CD4-positive, alpha-beta T cell treated with Interleukin-10 for 1 hour (primary cell): Measurements from ENCODE around the gene MCM10.
"Not testable (repeated sequence)": the region's sequence is repeated elsewhere in the genome, so short reads cannot be mapped to it uniquely, and the experiment has no call there.

Source experiments
- DNase-seq: peaks from one replicate; pipeline ENCODE4 v3.0.0-alpha.2; 2020

The MCM10 gene

DNA sequence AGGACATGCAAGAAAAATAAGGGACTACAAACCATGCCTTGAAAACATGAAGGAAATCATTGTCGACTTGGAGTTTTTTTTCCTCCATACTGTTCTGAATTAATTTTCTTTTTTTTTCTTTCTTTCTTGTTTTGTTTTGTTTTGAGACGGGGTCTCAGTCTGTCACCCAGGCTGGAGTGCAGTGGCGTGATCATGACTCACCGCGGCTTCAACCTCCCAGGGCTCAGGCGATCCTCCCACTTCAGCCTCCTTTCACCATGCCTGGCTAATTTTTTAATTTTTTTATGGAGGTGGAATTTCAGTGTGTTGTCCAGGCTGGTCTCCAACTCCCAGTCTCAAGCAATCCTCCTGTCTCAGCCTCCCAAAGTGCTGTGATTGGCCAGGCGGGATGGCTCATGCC is 61.2 kb downstream of the MCM10 start:
- DNase-seq: no peak

DNA sequence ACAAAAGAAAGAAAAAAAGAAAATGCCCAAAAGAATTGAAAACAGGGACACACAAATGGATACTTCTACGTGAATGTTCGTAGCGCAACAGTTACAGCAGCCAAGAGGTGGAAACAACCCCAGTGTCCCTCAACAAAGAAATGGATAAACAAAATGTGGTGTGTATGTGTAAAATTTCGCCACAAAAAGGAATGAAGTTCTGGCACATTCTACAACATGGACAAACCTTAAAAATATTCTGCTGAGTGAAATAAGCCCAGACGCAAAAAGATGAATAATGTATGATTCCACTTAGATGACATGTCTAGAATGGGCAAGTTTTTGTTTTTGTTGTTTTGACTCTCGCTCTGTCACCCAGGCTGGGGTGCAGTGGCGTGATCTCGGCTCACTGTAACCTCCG is 61.9 kb downstream of the MCM10 start:
- no peak for DNase-seq

DNA sequence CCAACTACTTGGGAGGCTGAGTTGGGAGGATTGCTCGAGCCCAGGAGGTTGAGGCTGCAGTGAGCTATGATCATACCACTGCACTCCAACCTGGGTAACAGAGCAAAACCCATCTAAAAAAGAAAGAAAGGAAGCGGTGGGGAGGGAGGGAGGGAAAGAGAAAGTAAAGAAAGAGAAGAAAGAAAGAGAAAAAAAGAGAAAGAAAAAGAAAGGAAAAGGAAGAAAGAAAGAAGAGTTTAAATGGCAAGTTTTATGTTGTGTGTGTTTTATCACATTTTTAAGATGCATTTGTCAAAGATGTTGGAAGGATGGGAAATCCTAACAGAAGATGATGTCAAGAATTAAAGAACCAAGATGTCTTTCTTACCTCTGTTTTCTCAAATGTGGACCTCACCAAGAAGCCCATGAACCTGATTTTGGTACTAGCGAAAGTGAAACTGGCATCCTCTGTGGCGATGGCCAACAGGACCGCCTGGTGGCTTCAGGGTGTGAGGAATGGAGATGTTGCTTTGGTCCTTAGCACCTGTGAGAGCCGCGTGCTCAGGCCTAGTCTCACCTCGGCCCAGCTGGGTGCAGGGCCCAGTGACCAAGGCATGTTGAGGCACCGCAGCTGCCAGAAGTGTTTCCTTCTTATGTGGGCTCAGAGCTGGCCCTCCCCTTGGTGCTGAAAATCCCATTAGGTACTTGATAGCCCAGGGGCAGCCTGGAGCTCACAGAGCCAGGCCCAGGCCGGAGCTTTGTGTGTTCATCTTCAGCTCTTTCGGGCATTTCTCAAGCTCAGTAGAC is 63.0 kb downstream of the MCM10 start:
- no peak for DNase-seq

DNA sequence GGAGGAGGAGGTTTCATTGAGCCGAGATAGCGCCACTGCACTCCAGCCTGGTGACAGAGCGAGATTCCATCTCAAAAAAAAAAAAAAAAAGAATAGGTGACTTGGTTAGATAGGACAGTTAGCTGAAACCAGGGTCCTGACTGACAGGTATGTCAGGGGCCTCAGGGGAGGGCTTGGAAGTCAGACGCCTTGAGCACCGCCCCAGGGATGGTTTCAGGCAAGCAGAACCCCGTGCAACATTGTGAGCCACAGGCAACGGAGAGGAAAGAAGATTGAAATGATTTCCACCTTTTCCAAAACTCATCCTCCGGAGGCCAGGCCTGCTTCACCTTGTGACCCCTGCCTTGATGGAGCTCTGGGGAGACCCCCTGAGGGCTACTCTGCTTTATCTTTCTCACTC is 64.2 kb downstream of the MCM10 start:
- no peak for DNase-seq

DNA sequence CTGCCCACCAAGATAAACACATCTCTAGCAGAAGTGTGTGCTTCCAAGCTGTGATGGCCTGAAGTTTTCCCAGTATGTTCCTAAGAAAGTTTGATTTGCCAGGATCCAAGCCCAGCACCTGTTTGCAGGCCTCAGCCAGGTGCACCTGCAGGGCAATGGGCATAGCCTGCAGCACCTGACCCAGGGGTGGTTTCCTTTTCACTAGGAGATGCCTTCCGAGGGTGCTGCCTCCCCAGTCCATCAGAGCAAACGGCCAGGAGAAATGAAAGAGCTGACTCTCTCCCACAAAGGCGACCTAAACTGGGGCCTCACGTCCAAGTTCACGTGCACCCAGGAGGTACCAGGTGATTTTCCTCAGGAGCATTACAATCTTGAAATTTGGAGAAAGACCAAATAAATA is 65.7 kb downstream of the MCM10 start:
- no peak for DNase-seq

DNA sequence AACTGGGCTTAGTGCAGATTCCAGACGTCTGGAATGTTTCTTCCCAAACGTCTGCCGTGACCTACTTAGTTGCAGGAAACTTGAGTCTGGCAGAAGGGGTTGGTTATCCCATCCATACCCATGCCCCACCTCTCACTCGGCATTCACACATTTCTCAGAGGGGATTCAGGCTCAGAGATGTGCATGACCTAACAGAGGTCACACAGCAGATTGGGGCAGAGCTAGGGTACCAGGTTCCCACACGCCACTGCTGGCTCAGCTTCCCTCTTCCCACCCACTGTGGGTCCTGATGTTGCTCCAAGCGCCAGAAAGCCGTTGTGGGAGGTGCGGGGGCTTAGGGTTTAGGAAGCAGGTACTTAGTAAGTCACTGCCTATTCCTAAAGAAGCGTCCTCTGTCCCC is 69.8 kb downstream of the MCM10 start:
- no peak for DNase-seq

DNA sequence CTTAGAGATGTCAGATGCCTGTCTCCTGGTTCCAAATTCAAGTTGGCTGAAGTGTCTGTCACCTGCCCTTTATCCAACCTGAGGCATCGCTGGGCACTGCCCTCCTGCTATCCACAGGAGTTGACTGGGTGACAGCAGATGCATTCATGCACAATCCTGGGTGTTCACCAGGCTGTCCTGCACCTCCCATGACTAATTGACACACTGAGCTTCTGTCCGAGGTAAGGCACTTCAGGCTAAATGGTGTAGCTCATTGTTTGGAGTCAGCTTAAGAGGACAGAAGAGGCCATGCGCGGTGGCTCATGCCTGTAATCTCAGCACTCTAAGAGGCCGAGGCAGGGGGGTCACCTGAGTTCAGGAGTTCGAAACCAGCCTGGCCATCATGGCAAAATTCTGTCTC is 70.5 kb downstream of the MCM10 start:
- no peak for DNase-seq

DNA sequence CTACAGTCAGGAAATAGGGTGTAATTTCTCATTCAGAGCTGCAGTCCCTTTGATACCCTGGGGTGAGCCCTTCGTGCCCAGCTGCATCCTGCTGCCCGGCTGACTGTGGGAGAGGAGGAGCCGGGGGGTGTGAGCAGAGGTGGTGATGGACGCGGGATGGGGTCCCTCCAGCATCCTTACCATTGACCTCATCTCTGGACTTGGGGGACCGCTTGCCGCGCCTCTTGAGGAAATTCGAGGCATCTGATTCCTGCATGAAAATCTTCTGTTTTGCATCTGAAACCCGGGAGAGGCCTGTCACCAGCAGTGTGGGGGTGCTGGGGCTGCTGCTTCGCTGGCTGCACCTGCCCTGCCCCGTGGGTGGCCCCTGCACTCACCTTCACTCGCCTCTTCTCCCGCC is 72.0 kb downstream of the MCM10 start:
- DNase-seq: no peak

DNA sequence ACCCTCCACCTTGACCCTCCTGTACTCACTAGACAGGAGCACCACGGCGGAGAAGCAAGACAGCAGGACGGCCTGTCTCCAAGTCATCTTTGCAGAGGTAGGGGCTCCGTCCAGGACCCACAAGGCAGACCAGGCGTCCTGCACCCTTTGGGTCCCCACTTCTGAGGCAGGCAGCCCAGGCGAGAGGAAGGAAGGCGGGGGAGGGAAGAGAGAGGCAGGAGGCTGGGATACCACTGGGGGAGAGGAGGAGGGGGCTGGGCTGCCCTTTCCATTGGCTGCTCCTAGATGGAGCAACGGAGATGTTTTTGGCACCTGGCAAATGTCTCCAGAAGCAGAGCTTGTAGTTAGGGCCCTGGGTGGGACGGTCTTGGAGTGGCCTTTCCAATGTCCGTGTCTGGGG is 72.8 kb downstream of the MCM10 start, which contains the start of gene UCMA:
Gene UCMA, minus strand, starts transcription at position 203 of the 400 bp plus-strand sequence. Its CDS starts 116 bp downstream, at position 87.
- no peak for DNase-seq

DNA sequence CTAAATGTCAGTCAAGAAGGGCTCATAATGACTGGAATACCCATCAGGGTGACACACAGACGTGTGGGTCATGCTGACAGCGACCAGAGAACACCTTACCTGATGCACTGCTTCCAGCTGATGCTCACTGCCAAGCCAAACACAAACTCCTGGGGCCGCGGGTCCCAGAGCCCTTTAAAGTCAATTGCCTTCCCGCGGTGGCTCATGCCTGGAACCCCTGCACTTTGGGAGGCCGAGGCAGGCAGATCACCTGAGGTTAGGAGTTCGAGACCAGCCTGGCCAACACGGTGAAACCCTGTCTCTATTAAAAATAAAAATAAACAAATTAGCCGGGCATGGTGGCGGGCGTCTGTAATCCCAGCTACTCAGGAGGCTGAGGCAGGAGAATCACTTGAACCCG is 73.4 kb downstream of the MCM10 start:
- DNase-seq: not testable (repeated sequence)

DNA sequence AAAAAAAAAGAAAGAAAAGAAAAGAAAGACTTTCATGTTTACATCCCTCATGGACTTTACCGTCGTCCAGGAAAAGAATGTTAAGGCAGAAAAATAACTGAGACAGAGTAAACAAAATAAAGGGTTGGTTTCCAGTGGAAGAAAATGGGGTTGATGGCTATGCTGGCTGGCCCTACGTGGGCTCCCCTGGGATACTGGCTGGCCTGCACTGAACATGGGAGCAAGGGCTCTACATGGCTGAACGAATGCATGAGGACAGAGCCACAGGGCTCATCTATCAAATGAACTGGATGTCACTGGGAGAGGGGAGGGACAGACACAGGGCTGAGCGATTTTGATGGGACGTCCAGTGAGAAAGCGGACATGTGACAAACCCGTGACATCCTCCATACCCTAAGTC is 75.3 kb downstream of the MCM10 start:
- no peak for DNase-seq

DNA sequence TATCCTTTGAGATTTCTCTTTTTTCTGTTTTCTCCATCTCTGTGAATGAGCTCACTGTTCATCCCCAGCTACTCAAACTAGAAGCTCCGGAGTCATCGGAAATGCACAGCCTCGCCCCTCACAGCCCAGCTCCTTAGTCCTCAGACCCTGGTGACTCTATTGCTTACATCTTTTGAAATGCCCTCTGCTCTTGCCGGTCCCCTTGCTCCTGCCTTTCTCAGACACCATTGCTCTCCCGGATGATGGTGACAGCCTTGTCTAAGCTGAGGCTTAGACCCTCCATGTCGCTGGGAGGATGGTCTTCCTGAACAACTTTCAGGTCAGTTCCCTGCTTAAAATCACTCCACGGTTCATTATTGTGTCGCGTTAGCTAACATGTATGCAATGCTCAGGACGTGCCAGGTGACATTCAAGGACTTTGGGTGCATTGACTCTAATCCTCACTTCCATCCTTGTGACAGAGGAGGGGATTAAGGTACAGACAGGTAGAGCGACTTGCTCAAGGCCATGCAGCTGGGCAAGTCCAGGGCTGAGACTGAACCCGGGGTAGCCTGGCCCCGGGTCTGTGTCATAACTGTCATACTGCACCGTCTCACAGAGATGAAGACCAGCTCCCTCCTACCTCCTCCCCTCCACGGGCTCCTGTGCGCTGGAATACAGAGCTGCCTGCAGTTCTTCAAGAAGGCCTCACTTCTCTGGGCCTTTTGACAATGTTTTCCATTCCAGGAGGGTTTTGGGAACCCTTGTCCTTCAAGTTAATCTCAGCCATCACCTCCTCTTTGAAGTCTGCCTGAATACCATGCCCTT is 77.1 kb downstream of the MCM10 start:
- no peak for DNase-seq

DNA sequence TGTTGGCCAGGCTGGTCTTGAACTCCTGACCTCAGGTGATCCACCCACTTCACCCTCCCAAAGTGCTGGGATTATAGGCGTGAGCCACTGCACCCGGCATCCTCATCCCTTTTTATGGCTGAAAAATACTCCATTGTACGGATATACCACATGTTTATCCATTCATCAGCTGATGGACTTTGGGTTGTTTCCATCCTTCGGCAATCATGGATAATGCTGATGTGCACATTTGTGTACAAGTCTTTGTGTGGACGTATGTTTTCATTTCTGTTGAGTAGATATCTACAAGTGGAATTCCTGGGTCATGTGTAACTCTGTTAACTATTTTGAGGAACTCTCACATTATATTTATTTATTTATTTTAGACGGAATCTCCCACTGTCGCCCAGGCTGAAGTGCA is 78.6 kb downstream of the MCM10 start:
- no peak for DNase-seq

DNA sequence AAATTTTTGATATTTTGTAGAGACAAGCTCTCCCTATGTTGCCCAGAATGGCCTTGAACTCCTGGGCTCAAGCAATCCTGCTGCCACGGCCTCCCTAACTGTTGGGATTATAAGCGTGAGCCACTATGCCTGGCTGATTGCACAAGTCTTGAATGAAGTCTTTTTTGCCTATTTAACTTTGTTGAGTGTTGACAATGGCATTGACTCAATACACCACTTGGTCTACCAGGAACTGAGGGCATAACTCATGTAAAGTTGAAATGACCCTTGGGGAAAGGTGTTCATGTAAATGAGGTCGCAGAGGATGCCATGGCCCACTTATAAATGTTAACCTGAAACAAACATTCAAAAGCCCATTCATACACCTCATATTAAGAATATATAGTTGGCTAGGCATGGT is 80.3 kb downstream of the MCM10 start:
- DNase-seq: no peak

DNA sequence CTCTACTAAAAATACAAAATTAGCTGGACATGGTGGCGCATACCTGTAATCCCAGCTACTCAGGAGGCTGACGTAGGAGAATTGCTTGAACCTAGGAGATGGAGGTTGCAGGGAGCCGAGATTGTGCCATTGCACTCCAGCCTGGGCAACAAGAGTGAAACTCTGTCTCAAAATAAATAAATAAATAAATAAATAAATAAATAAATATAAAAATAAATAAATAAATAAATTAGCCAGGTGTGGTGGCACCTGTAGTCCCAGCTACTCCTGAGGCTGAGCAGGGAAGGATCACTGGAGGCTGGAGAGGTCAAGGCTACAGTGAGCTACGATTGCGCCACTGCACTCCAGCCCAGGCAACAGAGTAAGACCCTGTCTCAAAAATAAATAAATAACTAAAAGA is 80.9 kb downstream of the MCM10 start:
- not testable (repeated sequence) for DNase-seq

DNA sequence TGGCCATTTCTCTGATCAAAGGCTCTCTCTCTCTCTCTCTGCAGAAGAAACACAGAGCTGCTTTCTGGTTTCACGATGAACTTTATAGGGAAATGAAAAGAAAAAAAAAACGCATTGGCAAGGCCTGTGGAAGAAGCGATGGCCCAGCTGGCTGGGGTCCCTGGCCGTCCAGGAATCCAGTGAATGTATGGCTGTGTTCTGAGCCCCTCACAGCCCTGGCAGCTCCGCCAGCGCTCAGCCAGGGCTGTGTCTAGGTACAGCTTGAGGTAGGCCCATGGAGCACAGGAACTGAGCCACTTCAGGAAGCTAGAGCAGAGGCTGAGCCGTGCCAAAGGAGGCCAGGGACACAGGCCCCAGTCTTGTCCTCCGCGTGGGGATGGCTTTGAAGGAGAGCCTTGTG is 85.9 kb downstream of the MCM10 start:
- no peak for DNase-seq

DNA sequence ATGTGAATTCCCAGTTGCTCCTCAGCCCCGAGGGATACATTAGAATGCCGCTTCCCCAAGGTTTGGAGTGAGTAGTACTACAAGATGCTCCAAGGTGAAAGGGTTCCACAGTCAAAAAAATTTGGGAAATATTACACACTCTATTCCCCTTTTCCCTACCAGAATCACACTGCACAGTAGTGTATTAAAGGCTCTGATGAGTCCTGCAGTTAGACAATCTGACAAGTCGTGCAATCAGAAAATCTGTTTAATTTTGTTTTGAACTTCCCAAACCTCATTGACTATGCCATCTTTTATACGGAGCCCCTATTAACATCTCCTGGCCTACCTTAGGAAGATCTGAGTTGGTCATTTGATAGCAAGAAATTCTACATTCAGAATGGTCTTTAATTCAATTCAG is 86.4 kb downstream of the MCM10 start:
- no peak for DNase-seq

DNA sequence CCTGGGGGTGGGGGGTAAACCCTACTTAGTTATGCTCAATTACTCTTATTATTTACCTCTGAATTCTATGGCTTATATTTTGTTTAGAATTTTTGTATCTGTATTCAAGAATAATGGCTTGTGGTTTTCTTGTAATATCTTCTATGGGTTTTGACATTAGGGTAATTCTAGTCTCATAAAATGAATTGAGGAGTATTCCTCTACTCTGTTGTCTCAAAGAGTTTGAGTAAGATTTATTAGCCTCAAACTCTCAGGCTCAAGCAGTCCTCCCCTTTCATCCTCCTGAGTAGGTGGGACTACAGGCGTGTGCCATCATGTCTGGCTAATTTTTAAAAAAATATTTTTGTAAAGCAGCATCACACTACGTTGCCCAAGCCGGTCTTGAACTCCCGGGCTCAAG is 92.4 kb downstream of the MCM10 start:
- DNase-seq: no peak

DNA sequence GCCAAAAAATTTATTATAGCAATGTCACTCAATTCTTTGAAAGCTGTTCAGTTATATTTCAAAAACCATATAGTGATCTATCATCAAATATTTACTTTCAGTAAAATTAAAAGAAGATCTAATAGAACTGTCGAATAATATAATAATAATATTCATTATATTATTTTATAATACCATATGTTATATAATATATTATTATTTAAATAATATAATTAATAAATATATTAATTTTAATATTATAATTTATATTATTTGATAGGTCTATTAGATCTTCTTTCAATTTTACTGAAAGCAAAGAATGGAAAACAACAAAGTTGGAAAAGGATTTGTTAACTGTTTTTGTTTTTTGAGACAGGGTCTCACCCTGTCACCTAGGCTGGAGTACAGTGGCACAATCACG is 95.3 kb downstream of the MCM10 start:
- DNase-seq: no peak

DNA sequence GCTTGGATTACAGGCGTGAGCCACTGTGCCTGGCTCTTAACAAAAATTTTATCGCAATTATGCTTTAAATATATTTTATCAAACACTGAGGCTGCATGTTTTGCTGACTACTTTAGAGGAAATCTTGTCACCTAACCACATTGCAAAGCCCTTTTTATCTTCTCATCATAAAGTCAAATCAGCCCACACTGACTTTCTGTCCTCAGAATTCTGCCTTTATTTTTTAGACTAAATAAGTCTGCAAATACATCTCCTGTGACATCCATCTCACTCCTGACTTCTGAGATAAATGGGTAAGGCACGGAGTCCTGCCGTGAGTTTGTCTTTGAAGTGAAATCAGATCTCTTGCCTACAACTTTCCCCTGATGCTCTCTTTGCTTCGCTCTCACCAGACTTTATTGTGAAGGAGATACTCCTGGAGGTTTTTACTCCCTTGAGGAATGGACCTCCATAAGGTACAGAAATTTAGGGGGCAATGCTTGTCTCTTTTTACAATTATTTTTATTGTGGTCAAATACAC is 96.3 kb downstream of the MCM10 start:
- DNase-seq: no peak
